Measurements from ENCODE around the gene ABTB2. TPM values are rescaled to one million over a fixed set of nuclear protein-coding genes. Genes with fewer than 3 reads are reported as not detected.

The ABTB2 gene
- total and polyA plus RNA-seq, 2 of the 8 experiments (the other 6 are each of a cell fraction or from before 2014, with no cell fraction given), result 7.7 to 10.2 TPM

DNA sequence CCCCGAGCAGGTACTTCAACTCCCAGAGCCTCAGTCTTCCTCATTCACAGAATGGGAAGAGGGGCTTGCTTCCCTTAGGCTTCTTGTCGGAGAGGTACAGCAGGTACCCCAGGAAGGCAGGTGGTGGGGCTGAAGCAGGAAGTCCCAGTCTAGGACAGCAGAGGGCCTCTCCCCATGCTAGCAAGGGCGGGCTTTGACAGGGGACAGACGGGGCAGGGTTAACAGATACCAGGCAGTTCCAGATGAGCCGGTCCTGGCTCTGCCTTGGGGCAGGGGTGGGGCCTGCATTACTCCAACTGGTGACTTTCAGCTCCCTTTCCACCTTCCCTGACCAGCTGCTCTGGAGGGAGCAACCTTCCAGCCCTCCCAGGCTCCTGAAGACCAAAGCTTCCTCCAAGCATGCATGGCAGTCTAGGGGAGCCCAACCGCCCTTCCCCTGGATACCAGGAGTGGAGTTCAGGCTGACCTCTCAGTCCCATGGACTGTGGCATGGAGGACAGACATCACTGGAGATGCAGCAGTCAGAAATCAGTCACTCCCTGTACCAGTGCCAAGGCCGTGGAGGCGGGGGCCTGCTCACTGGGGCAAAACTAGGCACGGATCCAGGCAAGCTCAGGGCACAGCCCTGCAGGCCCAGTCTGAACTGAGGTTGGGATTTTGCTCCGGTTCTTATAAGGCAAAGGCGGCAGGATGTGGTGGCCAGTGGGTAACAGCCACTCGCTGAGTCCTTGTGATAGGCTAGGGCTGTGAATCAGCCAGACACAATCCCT, 191.8 kb downstream of the ABTB2 start:
- H3K23me2 ChIP-seq (ENCODE audit: low read depth, low read length), result no peaks in the 10 kb centered on the region
- POLR2A ChIA-PET (ENCODE audit: partially characterized antibody), result no interaction called here
- H3K27ac ChIP-seq (ENCODE audit: low read depth, low read length), result no peak overlapping the region
- no peak overlapping the region for H4K5ac ChIP-seq (ENCODE audit: insufficient read length, low read depth, low read length)
- H3K4me3 ChIP-seq (ENCODE audit: extremely low read depth in 1 of 4, insufficient read depth in 2 of 4, low read depth in 3 of 4, low read length in 4 of 4), result no peak overlapping the region
- H4K8ac ChIP-seq (ENCODE audit: extremely low read depth, insufficient read depth, low read length), result no peak overlapping the region
- TF ChIP-seq POLR2A (IDR thresholded peaks at IDR 0.05; ENCODE audit: control extremely low read depth in 1 of 2, low read depth in 2 of 2, low read length in 2 of 2) (no peak), SUZ12 (IDR thresholded peaks at IDR 0.05; ENCODE audit: low read length) (no peak), SP2 (IDR thresholded peaks at IDR 0.05; ENCODE audit: low read length) (no peak), SRF (IDR thresholded peaks at IDR 0.05; ENCODE audit: low read depth, low read length) (no peak), ASH2L (IDR thresholded peaks at IDR 0.05; ENCODE audit: low read length) (no peak), KDM1A (IDR thresholded peaks at IDR 0.05; ENCODE audit: borderline replicate concordance, low read length) (no peak), TCF12 (IDR thresholded peaks at IDR 0.05; ENCODE audit: low read depth, low read length) (no peak), RAD21 (IDR thresholded peaks at IDR 0.05 in 1 of 2, conservative IDR thresholded peaks at IDR 0.05 in 1 of 2; ENCODE audit: low read depth in 2 of 2, low read length in 2 of 2) (peak; percentile 29 to 45; a peak in 2 of 4 replicates)
- TF ChIP-seq, protein P1, sequence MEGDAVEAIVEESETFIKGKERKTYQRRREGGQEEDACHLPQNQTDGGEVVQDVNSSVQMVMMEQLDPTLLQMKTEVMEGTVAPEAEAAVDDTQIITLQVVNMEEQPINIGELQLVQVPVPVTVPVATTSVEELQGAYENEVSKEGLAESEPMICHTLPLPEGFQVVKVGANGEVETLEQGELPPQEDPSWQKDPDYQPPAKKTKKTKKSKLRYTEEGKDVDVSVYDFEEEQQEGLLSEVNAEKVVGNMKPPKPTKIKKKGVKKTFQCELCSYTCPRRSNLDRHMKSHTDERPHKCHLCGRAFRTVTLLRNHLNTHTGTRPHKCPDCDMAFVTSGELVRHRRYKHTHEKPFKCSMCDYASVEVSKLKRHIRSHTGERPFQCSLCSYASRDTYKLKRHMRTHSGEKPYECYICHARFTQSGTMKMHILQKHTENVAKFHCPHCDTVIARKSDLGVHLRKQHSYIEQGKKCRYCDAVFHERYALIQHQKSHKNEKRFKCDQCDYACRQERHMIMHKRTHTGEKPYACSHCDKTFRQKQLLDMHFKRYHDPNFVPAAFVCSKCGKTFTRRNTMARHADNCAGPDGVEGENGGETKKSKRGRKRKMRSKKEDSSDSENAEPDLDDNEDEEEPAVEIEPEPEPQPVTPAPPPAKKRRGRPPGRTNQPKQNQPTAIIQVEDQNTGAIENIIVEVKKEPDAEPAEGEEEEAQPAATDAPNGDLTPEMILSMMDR (IDR thresholded peaks at IDR 0.05; ENCODE audit: control extremely low read depth in 1 of 3, insufficient read depth in 1 of 3, low read depth in 1 of 3, low read length in 3 of 3), result peak in 2 of 3 experiments; percentile 37 to 40; a peak in 3 of 4 replicates
- no peak overlapping the region for H2BK20ac ChIP-seq (ENCODE audit: low read length)
- H3K27me3 ChIP-seq (replicated peaks in 1 of 4; ENCODE audit: control insufficient read depth in 3 of 4, extremely low read depth in 1 of 4, insufficient read depth in 3 of 4, low read length in 3 of 4), result no peaks in the 10 kb centered on the region
- no peak overlapping the region for H2BK120ac ChIP-seq (replicated peaks; ENCODE audit: low read depth, low read length)
- H2AFZ ChIP-seq (ENCODE audit: low read length), result no peak overlapping the region
- H3K4ac ChIP-seq (replicated peaks; ENCODE audit: insufficient read length, low read depth, low read length), result no peak overlapping the region
- H3K79me2 ChIP-seq (ENCODE audit: control insufficient read depth in 1 of 2, insufficient read depth in 2 of 2, low read length in 2 of 2), result no peaks in the 10 kb centered on the region
- H3K9ac ChIP-seq (replicated peaks in 1 of 4; ENCODE audit: extremely low read depth in 1 of 4, low read depth in 3 of 4, low read length in 3 of 4), result no peak overlapping the region
- WGBS, 2 experiments (ENCODE audit: extremely low coverage in 1 of 2, insufficient coverage in 1 of 2, insufficient read length in 1 of 2, insufficient replicate concordance in 2 of 2, low coverage in 1 of 2, low lambda C conversion rate in 2 of 2, missing lambda C conversion rate in 1 of 2), result 89% methylated on average over 12 of the region's 12 CpGs; no CpG with 5 or more reads in 1 of the 2 experiments
- CTCF ChIA-PET (ENCODE audit: partially characterized antibody), result interaction anchor here (0.8 to 9.8 kb wide), 10 partner anchors 11 to 327 kb away, joined by 3 to 89 read pairs (median 4); no protein-coding TSS in a partner anchor
- FAIRE-seq (no peak), DNase-seq (ENCODE audit: low read depth in 1 of 2, low spot score in 2 of 2) (no peak)
- no peak overlapping the region for H3K14ac ChIP-seq (ENCODE audit: insufficient read length)
- no peak overlapping the region for H3K18ac ChIP-seq (ENCODE audit: extremely low read depth, low read length)
- no peaks in the 10 kb centered on the region for H3K4me1 ChIP-seq (replicated peaks in 1 of 4; ENCODE audit: control insufficient read depth in 3 of 4, insufficient read depth in 4 of 4, low read length in 3 of 4)
- H3K9me3 ChIP-seq (ENCODE audit: insufficient read depth in 2 of 2, low read depth in 1 of 2, low read length in 1 of 2), result no peaks in the 10 kb centered on the region
- no peaks in the 10 kb centered on the region for H3K79me1 ChIP-seq (ENCODE audit: low read depth, low read length)
- no peak overlapping the region for H2BK12ac ChIP-seq (ENCODE audit: low read depth, low read length)
- H3K23ac ChIP-seq (ENCODE audit: insufficient read length), result no peak overlapping the region
- H2BK15ac ChIP-seq (ENCODE audit: low read length), result no peak overlapping the region
- no peak overlapping the region for H2AK5ac ChIP-seq (ENCODE audit: low read depth, low read length)
- H3K4me2 ChIP-seq (ENCODE audit: insufficient read depth in 1 of 2, low read depth in 2 of 2, low read length in 2 of 2), result no peak overlapping the region
- H4K91ac ChIP-seq (replicated peaks; ENCODE audit: insufficient read length, low read length), result no peak overlapping the region
- peaks cover 0 to 4% of the 10 kb centered on the region in 2 experiments for H4K20me1 ChIP-seq (replicated peaks in 1 of 2; ENCODE audit: control insufficient read depth in 1 of 2, insufficient read depth in 2 of 2, low read length in 2 of 2)
- no peak overlapping the region for H3K56ac ChIP-seq (replicated peaks; ENCODE audit: insufficient read length, low read depth, low read length)
- H3K36me3 ChIP-seq (ENCODE audit: control insufficient read depth in 2 of 4, insufficient read depth in 4 of 4, low read length in 3 of 4), result no peaks in the 10 kb centered on the region
- H2BK5ac ChIP-seq (ENCODE audit: low read depth, low read length), result no peak overlapping the region
